GM18511 (cell line): Measurements from ENCODE around the gene LRRC37A3.
"Not testable (repeated sequence)": the region's sequence is repeated elsewhere in the genome, so short reads cannot be mapped to it uniquely, and the experiment has no call there.

Experiments used
- ATAC-seq: cut with Tn5 transposase; IDR thresholded peaks from one replicate; pipeline ENCODE4 v1.9.1; 2021; ENCODE audit warnings: mild to moderate bottlenecking, moderate library complexity; ENCODE audit not compliant: unreplicated experiment

The LRRC37A3 gene

GRCh38 chr17:64837018-64837761, 82.1 kb downstream of the LRRC37A3 start:
- peak; percentile 96 for ATAC-seq

GRCh38 chr17:64836623-64837017, 82.7 kb downstream of the LRRC37A3 start:
- peak; percentile 45 for ATAC-seq

DNA sequence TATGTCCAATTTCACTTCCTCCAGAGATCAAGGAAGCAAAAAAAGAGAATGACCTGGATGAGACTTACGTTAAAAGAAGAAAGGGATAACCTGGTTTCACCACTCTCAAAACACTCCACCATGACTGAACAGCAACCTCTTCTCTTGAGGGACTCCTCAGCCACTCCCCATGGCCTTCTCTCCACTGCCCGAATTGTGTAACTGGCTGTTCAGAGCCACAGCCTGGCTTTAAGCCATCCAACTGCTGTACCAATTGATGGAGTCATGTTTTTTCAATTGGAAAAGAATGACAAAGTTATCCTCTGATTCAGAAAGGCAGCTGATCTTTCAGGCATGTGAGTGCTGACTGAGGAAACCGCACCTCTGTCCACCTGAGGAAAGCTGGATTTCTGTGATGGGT, 85.2 kb downstream of the LRRC37A3 start:
- not testable (repeated sequence) for ATAC-seq

DNA sequence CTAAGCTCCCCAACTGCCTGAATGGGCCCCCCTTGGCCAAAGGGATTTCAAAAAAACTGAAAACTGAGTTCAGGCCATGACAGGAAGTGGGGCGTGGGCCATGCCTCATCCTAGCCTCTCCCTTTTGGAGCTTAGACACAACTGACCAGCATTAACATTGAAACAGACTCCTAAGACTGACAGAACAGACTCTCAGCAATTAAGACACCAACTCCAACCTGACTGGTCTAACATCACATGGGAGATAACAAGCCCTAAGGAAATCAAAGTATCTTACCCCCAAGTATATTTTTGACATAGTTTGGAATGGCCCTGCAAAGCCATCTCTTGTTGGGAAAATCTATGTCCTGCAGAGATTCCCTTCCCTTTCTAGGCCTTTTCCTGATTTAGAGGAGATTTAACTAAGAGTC, 88.6 kb downstream of the LRRC37A3 start:
- not testable (repeated sequence) for ATAC-seq

GRCh38 chr17:64829824-64830630, 89.3 kb downstream of the LRRC37A3 start:
- not testable (repeated sequence) for ATAC-seq

DNA sequence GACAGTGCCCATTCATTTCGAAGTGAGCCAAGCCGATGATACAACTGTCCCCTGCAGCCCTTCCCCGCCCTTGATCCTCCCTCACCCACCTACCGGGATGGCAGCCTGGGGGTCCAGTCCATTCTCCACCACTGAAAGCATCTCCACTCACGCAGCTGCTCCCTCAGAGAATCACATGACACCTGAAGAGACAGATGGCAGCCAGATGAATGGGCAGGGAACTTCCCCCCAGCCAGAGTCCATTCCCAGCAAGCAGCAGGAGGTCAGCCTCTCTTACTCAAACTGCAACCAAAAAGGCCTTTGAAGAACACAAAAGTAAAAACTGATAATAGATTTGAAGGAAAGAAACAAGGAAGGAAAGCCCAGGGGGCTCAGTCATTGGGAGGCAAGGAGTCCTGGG, 90.2 kb downstream of the LRRC37A3 start:
- ATAC-seq = not testable (repeated sequence)

DNA sequence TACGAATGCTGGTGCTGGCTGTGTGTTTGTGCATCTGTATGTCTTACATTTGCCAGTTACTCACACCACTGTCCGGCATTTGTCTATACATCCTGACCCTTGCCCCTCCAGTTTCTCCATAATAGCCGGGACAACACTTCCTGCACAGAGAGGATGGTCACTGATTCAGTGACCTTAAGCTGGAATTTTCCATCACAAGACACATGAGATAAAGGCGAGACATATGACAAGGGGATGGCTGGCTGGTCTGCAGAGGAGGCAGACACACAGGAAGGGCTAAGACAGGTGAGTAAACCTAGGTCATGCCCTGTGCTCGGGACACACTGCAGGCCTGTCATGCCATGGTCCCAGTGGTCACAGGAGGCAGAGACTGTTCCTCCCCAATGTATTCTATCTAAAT, 100.4 kb downstream of the LRRC37A3 start:
- not testable (repeated sequence) for ATAC-seq

DNA sequence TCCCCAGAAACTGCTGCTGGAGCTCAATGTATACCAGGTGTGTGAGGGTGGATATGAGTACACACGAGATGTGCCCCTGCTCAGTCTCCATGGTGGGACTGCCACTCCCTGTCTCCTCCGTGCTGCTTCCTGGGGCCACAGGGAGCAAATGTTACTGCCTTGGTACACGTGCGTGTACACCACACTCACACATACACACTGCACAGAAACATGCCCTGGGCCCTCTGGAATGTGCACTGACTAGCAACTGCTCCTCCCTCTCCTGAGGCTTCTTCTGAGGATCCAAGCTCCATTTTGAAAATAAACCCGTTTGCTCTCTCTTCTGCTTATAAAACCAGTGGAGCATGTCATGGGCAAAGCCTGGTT, 103.5 kb downstream of the LRRC37A3 start:
- not testable (repeated sequence) for ATAC-seq

DNA sequence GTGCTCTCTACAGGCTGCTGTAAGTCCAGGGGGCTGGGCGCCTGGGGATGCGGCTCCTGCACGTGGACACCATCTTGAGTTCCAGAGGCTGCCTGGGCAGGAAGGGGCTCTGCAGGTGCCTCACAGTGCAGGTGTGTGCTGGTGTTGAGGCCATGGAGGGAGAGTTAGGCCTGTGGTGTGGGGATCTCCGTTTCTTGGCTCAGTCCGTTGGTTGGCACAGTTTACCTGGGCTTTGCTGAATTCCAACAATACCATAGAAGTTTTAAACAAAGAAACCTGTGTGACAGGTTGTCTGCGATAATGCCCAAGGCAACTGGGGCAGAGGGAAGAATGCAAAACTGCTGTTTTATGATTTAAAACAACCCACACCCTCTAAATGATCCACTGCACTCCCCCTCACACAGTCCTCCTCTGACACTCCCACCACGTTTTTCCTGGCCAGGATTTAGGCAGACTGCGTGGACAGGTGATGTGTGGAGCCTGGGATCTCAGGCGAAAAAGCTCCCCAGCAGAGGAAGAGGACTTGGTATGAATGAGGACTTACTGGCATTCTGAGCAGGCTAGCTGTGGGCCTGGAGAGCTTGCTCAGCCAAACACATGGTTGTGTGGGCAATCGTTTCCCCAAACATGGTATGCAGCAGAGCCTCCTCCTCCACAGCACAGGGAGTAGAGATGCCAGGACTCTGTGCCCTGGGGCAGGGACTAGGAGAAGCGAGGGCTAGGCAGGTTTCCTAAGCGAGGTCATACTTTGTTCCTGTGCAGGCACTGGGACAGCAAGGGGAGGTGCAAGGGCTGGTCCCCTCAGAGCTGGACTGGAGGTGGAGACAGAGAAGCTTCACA, 104.1 kb downstream of the LRRC37A3 start:
- ATAC-seq = not testable (repeated sequence)

GRCh38 chr17:64808178-64808977, 110.9 kb downstream of the LRRC37A3 start:
- ATAC-seq = peak; percentile 97
